ENCODE data around the gene SERTAD1.

SERTAD1 gene

GRCh38 chr19:40407714-40408597, 17.8 kb downstream of the SERTAD1 start:
- TF ChIP-seq, protein P1, sequence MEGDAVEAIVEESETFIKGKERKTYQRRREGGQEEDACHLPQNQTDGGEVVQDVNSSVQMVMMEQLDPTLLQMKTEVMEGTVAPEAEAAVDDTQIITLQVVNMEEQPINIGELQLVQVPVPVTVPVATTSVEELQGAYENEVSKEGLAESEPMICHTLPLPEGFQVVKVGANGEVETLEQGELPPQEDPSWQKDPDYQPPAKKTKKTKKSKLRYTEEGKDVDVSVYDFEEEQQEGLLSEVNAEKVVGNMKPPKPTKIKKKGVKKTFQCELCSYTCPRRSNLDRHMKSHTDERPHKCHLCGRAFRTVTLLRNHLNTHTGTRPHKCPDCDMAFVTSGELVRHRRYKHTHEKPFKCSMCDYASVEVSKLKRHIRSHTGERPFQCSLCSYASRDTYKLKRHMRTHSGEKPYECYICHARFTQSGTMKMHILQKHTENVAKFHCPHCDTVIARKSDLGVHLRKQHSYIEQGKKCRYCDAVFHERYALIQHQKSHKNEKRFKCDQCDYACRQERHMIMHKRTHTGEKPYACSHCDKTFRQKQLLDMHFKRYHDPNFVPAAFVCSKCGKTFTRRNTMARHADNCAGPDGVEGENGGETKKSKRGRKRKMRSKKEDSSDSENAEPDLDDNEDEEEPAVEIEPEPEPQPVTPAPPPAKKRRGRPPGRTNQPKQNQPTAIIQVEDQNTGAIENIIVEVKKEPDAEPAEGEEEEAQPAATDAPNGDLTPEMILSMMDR (IDR thresholded peaks at IDR 0.05; ENCODE audit: insufficient read depth, low read length, poor library complexity, severe bottlenecking), result no peak
- Histone ChIP-seq H3K27me3 (replicated peaks; ENCODE audit: control insufficient read depth, insufficient read depth, low read length) (no peaks in the 10 kb centered on the region), H3K36me3 (ENCODE audit: control insufficient read depth, insufficient read depth, low read length) (no peaks in the 10 kb centered on the region), H3K4me3 (replicated peaks; ENCODE audit: low read depth, low read length) (no peak overlapping the region)
- no peak for DNase-seq (ENCODE audit: extremely low read depth, insufficient read length)

- DNase-seq (ENCODE audit: extremely low read depth, insufficient read length), result peak; percentile 91
These were observed 22.4 kb downstream of the SERTAD1 start for GRCh38 chr19:40403262-40403984.

DNA sequence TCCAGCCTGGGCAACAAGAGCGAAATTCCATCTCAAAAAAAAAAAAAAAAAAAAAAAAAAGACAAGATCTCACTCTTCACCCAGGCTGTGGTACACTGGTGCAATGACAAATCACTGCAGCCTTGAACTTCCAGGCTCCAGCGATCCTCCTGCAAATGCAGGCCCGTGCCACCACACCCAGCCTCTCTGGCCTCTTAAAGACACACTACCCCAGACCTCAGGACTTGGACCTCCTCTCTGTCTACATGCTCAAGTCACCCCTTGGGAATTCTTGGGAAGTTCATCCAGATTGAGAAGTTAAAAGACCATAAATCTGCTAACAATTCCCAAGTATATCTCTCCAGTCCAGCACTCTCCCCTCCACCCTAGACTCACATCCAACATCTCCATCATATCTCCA, 25.2 kb downstream of the SERTAD1 start:
- no peak for DNase-seq (ENCODE audit: extremely low read depth, insufficient read length)
- TF ChIP-seq, protein P1 (IDR thresholded peaks at IDR 0.05; ENCODE audit: insufficient read depth, low read length, poor library complexity, severe bottlenecking), result no peak
- H3K4me3 ChIP-seq (replicated peaks; ENCODE audit: low read depth, low read length), result no peak overlapping the region
- no peaks in the 10 kb centered on the region; the same call in 1 of the 2 replicates for H3K27me3 ChIP-seq (replicated peaks; ENCODE audit: control insufficient read depth, insufficient read depth, low read length)
- H3K36me3 ChIP-seq (ENCODE audit: control insufficient read depth, insufficient read depth, low read length), result no peaks in the 10 kb centered on the region

More at GRCh38 chr19:40403262-40403984, 22.4 kb downstream of the SERTAD1 start:
- no peaks in the 10 kb centered on the region for H3K36me3 ChIP-seq (ENCODE audit: control insufficient read depth, insufficient read depth, low read length)
- TF ChIP-seq, protein P1 (IDR thresholded peaks at IDR 0.05; ENCODE audit: insufficient read depth, low read length, poor library complexity, severe bottlenecking), result no peak
- peak overlapping the region; percentile 67 for H3K4me3 ChIP-seq (replicated peaks; ENCODE audit: low read depth, low read length)
- no peaks in the 10 kb centered on the region for H3K27me3 ChIP-seq (replicated peaks; ENCODE audit: control insufficient read depth, insufficient read depth, low read length)

DNA sequence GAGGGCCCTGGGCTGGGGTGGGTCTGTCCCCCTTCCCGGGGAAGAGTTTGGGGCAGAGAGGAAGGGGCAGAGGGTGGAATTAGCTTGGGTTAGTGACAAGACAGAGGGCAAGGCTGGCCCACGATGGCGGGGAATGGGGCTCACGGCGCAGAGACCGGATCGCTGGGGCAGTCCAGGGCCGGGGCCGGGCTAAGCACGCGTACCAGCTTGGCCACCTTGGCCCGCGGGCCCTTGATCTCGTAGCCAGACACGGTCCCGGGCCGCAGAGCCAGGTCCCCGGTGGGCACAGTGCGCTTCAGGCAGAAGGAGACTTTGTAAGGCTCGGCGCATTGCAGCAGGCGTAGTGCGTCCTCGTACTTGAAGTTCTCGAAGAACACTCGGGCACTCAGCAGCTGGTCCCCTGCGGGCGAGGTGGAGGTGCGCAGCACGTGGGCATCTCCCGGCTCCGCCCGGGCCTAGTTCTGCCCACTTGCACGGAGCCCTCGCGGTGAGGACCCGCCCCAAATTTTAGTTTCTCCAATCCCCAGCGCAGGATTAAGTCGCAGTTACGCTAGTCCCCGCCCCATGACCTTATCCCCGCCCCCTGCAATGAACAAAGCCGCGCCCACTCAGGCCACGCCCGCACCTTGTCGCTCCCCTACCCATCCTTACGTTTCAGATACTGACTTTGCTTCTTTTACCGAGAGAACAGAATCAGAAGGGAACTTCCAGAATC, 27.2 kb downstream of the SERTAD1 start:
- Histone ChIP-seq H3K27me3 (replicated peaks; ENCODE audit: control insufficient read depth, insufficient read depth, low read length) (no peaks in the 10 kb centered on the region; the same call in 1 of the 2 replicates), H3K4me3 (replicated peaks; ENCODE audit: low read depth, low read length) (no peak overlapping the region), H3K36me3 (ENCODE audit: control insufficient read depth, insufficient read depth, low read length) (no peaks in the 10 kb centered on the region)
- peak; percentile 47 for DNase-seq (ENCODE audit: extremely low read depth, insufficient read length)
- TF ChIP-seq, protein P1 (IDR thresholded peaks at IDR 0.05; ENCODE audit: insufficient read depth, low read length, poor library complexity, severe bottlenecking), result no peak

- H3K36me3 ChIP-seq (ENCODE audit: control insufficient read depth, insufficient read depth, low read length), result no peaks in the 10 kb centered on the region
- DNase-seq (ENCODE audit: extremely low read depth, insufficient read length), result no peak
- TF ChIP-seq, protein P1 (IDR thresholded peaks at IDR 0.05; ENCODE audit: insufficient read depth, low read length, poor library complexity, severe bottlenecking), result no peak
- no peaks in the 10 kb centered on the region; the same call in 1 of the 2 replicates for H3K27me3 ChIP-seq (replicated peaks; ENCODE audit: control insufficient read depth, insufficient read depth, low read length)
- H3K4me3 ChIP-seq (replicated peaks; ENCODE audit: low read depth, low read length), result no peak overlapping the region
These were observed 28.3 kb downstream of the SERTAD1 start for GRCh38 chr19:40397568-40397906.
